Activated CD4-positive, alpha-beta T cell treated with anti-CD3 and anti-CD28 coated beads, Interleukin-2, amount 10 ng/mL, durations not matched to agents 7 days and 5 days (primary cell): Measurements from ENCODE around the gene TP53BP2. TPM values are rescaled to one million over a fixed set of nuclear protein-coding genes. Genes with fewer than 3 reads are reported as not detected.
"Not testable (repeated sequence)": the region's sequence is repeated elsewhere in the genome, so short reads cannot be mapped to it uniquely, and the experiment has no call there.

ENCODE experiments used
- CTCF ChIA-PET: fragments of 350-600 bp; sonication (Branson Sonifier 250); formaldehyde crosslinking; loops from one replicate; lab custom pipeline; 2021; ENCODE audit warnings: antibody characterized with exemption; lab: Charles Lee
- POLR2A ChIA-PET: fragments of 350-600 bp; sonication (Branson Sonifier 250); formaldehyde crosslinking; loops from one replicate; lab custom pipeline; 2021; ENCODE audit warnings: antibody characterized with exemption; lab: Charles Lee
- DNase-seq: peaks from one replicate; pipeline ENCODE4 v3.0.0-alpha.2; 2020
- H3K27ac Mint-ChIP-seq: one replicate; pipeline ENCODE4 v1.8.0; 2021; ENCODE audit warnings: mild to moderate bottlenecking, moderate library complexity, mixed read lengths
- H3K27me3 Mint-ChIP-seq: one replicate; pipeline ENCODE4 v1.8.0; 2021; ENCODE audit warnings: mixed read lengths
- H3K36me3 Mint-ChIP-seq: one replicate; pipeline ENCODE4 v1.8.0; 2021; ENCODE audit warnings: low read depth, mixed read lengths
- H3K4me1 Mint-ChIP-seq: one replicate; pipeline ENCODE4 v1.8.0; 2021; ENCODE audit warnings: mixed read lengths
- H3K4me3 Mint-ChIP-seq: one replicate; pipeline ENCODE4 v1.8.0; 2021; ENCODE audit warnings: mild to moderate bottlenecking, moderate library complexity, mixed read lengths
- H3K9me3 Mint-ChIP-seq: one replicate; pipeline ENCODE4 v1.8.0; 2021; ENCODE audit warnings: mixed read lengths
- total RNA-seq, 2 experiments: library from RNA; stranded (reverse); gene quantifications; one replicate each; pipeline ENCODE4 v1.2.3, GENCODE V29; 2021

Gene TP53BP2
- total RNA-seq, 2 experiments from 2014 or later = 33.4 to 36.9 TPM

DNA sequence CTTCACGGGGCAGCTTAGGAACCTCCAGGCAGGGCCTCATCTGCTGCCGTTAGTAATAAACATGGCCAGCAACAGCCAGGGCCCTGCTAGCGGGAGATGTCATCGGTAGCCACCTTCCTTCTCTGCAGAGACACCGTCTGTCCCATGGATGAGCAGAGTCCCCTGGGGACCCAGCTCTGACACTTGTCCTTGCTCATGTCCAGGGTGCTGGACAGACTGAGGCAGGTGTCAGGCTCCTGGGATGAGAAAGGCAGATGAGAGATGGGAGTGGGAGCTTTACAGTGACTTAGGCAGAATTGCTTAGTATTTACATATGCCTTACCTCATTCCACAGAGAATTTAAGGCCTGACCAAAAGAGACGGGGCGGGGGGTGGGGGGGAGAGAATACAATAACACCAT is 108.4 kb downstream of the TP53BP2 start:
- DNase-seq = no peak
- no peaks in the 10 kb centered on the region for H3K27me3 Mint-ChIP-seq
- H3K27ac Mint-ChIP-seq = no peak overlapping the region
- CTCF ChIA-PET = interaction anchor here (0.9 to 1.5 kb wide), 4 partner anchors 9 to 39 kb away, joined by 3 to 13 read pairs (median 4); no protein-coding TSS in a partner anchor
- peaks cover 23% of the 10 kb centered on the region for H3K4me1 Mint-ChIP-seq
- POLR2A ChIA-PET = interaction anchor here (0.6 kb wide), 1 partner anchor 697 kb away, joined by 3 read pairs; the partner anchor contains the start of gene WDR26
- H3K36me3 Mint-ChIP-seq = peaks cover 30% of the 10 kb centered on the region
- H3K9me3 Mint-ChIP-seq = no peaks in the 10 kb centered on the region
- H3K4me3 Mint-ChIP-seq = no peak overlapping the region

DNA sequence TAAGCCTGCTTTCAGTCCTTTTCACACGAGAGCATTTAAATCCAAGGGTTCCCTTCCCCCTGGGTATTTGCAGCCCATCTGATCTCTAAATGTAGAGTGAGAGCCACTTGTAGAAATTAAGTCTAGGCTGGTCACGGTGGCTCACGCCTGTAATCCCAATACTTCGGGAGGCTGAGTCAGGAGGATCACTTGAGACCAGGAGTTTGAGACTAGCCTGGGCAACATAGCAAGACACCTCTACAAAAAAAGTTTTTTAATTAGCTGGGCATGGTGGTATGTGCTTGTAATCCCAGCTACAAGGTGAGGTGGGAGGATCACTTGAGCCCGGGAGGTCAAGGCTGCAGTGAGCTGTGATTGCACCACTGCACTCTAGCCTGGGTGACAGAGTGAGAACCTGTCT is 109.1 kb downstream of the TP53BP2 start:
- Mint-ChIP-seq H3K4me1 (peaks cover 24% of the 10 kb centered on the region), H3K36me3 (peaks cover 35% of the 10 kb centered on the region), H3K27ac (peak overlapping the region; percentile 9)
- CTCF ChIA-PET = interaction anchor here (0.9 to 1.3 kb wide), 2 partner anchors 9 to 12 kb away, joined by 3 to 4 read pairs; no protein-coding TSS in a partner anchor
- POLR2A ChIA-PET, DNase-seq, H3K4me3 Mint-ChIP-seq, H3K9me3 Mint-ChIP-seq, H3K27me3 Mint-ChIP-seq: not testable (repeated sequence)

DNA sequence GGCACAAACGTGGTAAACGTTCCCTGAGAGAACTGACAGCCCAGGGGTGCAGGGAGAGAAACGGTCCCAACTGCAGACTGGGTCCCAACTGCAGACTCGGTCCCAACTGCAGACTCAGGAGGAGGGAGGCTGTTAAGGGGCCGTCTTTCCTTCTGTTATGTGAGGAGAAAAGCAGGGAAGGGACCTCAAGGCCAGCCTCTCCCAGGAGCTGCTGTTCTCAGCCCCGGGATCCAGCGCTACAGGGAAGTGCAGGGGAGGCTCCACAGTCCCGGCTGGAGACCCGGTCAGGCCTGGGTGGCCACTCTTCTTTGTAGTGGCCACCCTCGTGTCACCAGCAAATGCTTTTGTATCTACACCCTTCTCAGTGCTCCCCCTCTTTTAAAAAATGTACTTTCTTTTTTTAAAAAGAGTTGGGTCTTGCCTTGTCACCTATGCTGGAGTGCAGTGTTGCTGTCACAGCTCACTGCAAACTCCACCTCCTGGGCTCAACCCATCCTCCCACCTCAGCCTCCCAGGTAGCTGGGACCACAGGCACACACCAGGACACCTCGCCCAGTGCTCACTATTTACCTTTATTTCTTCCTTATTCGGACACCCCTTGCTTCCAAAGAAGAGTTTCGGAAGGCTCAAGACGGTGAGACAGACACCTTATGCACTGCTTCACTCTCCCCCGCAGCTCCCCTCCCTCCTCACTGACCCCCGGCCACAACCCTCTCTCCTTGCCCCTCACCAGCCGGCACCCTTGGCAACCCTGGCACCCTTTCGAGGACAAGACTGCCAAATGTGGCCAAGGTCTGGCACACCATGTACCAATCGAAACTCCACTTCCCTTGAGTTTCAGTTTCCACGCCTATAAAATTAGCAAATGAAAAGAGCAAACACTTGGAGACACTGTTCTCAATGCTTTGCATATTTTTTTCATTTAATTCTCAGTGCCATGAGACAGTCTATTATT is 111.6 kb downstream of the TP53BP2 start:
- ChIA-PET CTCF (interaction anchor here (0.8 to 1.5 kb wide), 3 partner anchors 13 to 37 kb away, joined by 3 to 5 read pairs (median 3); no protein-coding TSS in a partner anchor), POLR2A (no interaction called here)
- peak overlapping the region; percentile 50 for H3K27ac Mint-ChIP-seq
- H3K4me1 Mint-ChIP-seq = peaks cover 40% of the 10 kb centered on the region
- DNase-seq = no peak
- no peak overlapping the region for H3K4me3 Mint-ChIP-seq
- H3K9me3 Mint-ChIP-seq = no peaks in the 10 kb centered on the region
- H3K36me3 Mint-ChIP-seq = peaks cover 42% of the 10 kb centered on the region
- no peaks in the 10 kb centered on the region for H3K27me3 Mint-ChIP-seq

DNA sequence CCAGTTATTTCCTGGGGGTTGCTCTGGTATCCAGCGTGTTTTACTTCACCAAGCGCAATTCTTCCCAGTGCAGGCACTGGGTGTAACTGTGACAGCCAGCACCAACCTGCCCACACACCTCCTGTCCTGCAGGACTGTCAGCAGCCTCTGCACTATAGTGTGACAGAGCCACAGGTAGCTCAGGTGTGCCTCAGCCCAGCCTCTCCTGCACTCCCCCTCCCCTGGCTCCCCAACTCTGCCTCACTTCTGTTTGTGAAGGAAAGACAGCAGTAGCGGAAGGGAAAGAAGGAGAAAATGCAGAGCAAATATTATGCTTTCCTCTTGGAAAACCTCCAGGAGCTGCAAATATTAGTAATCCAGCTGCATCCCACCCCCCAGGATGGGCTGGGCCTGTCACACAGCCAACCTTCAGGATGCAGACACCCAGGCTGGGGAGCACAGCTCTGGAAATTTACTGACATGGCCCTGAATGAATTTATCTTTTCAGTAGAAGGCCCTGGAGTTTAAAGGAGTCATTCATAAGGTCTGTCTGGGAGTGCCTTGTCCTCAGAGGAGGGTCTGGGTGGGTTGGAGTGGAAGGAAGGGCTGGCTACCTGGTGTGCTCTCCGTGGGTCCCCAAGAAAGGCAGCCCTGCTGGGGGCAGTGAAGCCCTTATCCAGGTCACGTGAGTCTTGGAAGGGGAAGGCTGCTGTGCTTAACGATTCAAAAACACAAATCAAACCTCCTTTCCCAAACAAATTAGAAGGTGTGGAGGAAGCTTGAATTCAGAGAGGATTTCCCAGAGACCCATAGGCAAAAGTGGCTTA is 112.6 kb downstream of the TP53BP2 start:
- Mint-ChIP-seq H3K4me1 (peaks cover 47% of the 10 kb centered on the region), H3K36me3 (peaks cover 46% of the 10 kb centered on the region), H3K4me3 (no peak overlapping the region), H3K27me3 (no peaks in the 10 kb centered on the region), H3K27ac (peak overlapping the region; percentile 36), H3K9me3 (no peaks in the 10 kb centered on the region)
- ChIA-PET CTCF (interaction anchor here (0.8 to 1.5 kb wide), 5 partner anchors 12 to 32 kb away, joined by 3 to 5 read pairs (median 3); no protein-coding TSS in a partner anchor), POLR2A (no interaction called here)
- no peak for DNase-seq

DNA sequence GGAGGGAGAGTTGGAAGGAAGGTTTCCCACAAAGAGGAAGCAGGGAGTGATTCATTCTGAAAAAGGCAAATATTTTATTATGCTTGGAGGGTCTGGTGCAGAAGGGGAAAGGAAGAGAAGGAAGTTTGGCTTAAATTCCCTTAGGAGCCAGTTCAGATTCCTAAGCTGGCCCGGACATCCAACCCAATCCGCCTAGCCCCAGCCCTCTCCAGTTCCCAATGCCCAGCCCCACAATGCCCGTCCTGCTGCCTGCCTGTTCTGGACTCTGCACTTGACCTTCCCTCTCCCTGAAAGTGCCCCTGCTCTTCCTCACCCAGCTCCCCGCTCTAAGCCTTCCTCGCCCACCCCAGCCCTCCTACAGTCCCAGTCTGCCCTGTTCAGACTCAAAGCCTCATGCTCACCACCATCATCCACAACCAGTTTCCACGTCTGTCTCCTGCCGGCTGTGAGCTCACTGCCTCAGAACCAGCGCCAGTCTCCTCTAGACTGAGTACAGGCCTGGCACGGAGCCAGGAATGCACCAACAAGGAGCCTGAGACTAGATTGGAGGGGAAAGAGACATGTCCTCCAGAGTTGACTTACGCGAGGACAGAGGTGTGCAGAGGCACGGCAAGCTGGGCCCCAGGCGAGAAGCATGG is 114.5 kb downstream of the TP53BP2 start:
- POLR2A ChIA-PET = no interaction called here
- peaks cover 65% of the 10 kb centered on the region for H3K36me3 Mint-ChIP-seq
- H3K4me3 Mint-ChIP-seq = no peak overlapping the region
- H3K9me3 Mint-ChIP-seq = no peaks in the 10 kb centered on the region
- H3K27me3 Mint-ChIP-seq = no peaks in the 10 kb centered on the region
- CTCF ChIA-PET = interaction anchor here (1.0 to 2.4 kb wide), 3 partner anchors 18 to 29 kb away, joined by 3 to 9 read pairs (median 4); no protein-coding TSS in a partner anchor
- DNase-seq = no peak
- H3K4me1 Mint-ChIP-seq = peaks cover 65% of the 10 kb centered on the region
- no peak overlapping the region for H3K27ac Mint-ChIP-seq

DNA sequence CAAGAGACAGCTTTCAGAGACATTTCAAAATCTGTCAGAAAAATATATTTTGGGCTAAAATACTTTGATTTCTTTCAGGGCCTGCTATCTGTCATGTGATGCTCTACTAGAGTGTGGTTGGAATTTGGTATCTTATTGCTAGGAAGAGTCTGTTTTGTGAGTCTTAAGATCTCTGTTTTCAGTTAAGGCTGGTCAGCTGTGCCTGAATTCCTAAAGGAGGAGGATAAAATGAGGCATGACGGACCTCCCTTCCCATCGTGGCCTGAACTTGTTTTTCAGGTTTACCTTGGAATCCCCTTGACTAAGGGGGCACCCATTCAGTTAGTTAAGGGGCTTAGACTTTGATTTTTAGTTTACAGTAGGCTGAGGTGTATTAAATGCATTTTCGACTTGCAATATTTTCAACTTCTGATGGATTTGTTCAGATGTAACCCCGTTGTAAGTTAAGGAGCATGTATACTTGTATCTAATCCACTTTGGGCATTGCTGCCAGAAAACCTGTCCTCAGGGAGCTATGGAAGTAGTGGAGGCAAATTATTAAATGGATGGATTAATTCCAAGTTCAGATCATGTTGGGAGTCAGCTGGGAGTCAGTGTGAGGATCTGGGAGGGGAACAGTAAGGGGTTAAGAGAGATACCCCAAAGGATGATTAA is 115.1 kb downstream of the TP53BP2 start:
- no peak overlapping the region for H3K4me3 Mint-ChIP-seq
- H3K27me3 Mint-ChIP-seq = no peaks in the 10 kb centered on the region
- H3K27ac Mint-ChIP-seq = no peak overlapping the region
- peaks cover 71% of the 10 kb centered on the region for H3K4me1 Mint-ChIP-seq
- ChIA-PET CTCF (interaction anchor here (0.5 to 2.4 kb wide), 4 partner anchors 19 to 126 kb away, joined by 3 to 9 read pairs (median 4); no protein-coding TSS in a partner anchor), POLR2A (no interaction called here)
- no peak for DNase-seq
- no peaks in the 10 kb centered on the region for H3K9me3 Mint-ChIP-seq
- H3K36me3 Mint-ChIP-seq = peaks cover 71% of the 10 kb centered on the region

DNA sequence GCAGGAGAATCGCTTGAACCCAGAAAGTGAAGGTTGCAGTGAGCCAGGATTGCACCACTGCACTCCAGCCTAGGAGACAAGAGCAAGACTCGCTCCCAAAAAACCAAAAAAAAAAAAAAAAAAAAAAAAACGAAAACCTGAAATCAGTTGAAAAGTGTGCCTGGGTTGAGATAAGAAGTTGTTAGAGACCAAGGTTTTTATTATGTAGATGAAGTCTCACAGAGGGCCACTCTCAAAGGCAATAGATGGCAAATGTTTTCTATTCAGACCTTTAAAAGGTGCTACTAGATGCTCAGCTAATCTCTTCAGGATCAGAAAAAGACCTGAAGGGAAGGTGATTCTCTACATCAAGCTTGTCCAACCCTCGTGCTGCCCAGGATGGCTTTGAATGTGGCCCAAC is 115.8 kb downstream of the TP53BP2 start:
- Mint-ChIP-seq H3K27me3 (no peaks in the 10 kb centered on the region), H3K36me3 (peaks cover 75% of the 10 kb centered on the region), H3K4me1 (peaks cover 76% of the 10 kb centered on the region), H3K9me3 (no peaks in the 10 kb centered on the region), H3K27ac (no peak overlapping the region), H3K4me3 (no peak overlapping the region)
- CTCF ChIA-PET = interaction anchor here (0.5 to 2.4 kb wide), 4 partner anchors 19 to 127 kb away, joined by 3 to 9 read pairs (median 4); no protein-coding TSS in a partner anchor
- POLR2A ChIA-PET = no interaction called here
- DNase-seq = no peak

Other genes with a start within 250 kb of the TP53BP2 start
- gene CAPN8, start 180.2 kb downstream of the TP53BP2 start, total RNA-seq = not detected
- gene CAPN2, start 133.4 kb downstream of the TP53BP2 start, total RNA-seq = 100 to 1,000 TPM; 206 to 207 TPM